Fibroblast of pulmonary artery (primary cell): ENCODE results near the gene C1orf174.

Experiments
- DNase-seq: peaks from one replicate; pipeline ENCODE4 v3.0.0-alpha.2; 2010; ENCODE audit warnings: low read depth
- H3K4me3 ChIP-seq: replicated peaks from 2 replicates; pipeline ENCODE4 v1.5.1; 2011; ENCODE audit warnings: low read depth, mild to moderate bottlenecking, control low read depth, low read length, moderate library complexity
- CTCF ChIP-seq: IDR thresholded peaks from 2 replicates; pipeline ENCODE4 v1.5.1; 2011; ENCODE audit warnings: mild to moderate bottlenecking, control low read depth, low read length, inconsistent platforms; ENCODE audit errors: missing control alignments

Gene C1orf174

DNA sequence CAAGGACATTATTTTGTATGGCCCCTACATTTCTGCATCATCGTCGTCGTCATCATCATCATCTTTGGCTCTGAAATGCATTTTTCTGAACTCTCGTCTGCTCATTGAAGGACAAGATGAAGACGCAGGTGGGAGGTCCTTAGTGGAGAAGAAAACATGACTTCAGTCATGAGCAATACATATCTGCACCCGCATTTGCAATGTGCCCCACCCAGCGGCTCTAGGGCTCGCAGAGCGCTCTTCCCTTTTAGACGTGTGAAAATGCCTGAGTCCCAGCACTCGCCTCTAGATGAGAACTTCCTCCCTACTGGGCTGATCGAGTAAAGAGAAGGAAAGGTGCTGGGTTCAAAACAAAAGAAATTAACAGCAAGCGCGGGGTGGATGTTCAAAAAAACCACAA, 10.1 kb downstream of the C1orf174 start:
- DNase-seq: no peak
- H3K4me3 ChIP-seq: no peak overlapping the region
- TF ChIP-seq CTCF: no peak

GRCh38 chr1:3888301-3888700, 11.8 kb downstream of the C1orf174 start:
- no peak for TF ChIP-seq CTCF
- no peak for DNase-seq
- no peak overlapping the region for H3K4me3 ChIP-seq

GRCh38 chr1:3886691-3887090, 13.4 kb downstream of the C1orf174 start:
- no peak for TF ChIP-seq CTCF

DNA sequence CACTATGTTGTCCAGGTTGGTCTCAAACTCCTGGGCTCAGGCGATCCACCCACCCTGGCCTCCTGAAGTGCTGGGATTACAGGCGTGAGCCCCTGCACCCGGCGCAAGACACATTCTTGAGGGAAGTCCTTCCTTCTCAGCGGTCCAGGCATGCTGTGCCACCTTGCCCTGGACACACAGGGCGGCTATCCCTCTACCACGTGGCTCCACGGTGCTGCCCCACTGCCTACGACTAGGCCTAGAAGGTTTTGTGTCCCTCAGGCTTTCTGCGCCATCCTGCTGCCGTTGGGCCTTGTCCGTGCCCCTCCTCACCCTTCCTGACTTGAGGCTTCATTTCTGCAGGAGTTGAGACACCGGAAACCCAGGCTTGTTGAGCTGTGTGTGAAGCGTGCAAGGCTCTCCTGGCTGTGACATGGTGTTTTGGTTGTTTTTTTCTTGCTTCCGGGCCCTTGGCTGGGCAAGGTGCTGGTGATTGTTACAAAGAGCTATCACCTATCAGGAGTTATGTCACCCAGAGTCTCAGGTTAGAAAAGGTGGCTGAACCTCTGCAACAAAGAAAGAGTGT, 13.9 kb downstream of the C1orf174 start:
- TF ChIP-seq CTCF: no peak
- no peak overlapping the region for H3K4me3 ChIP-seq
- DNase-seq: no peak

More at GRCh38 chr1:3886691-3887090, 13.4 kb downstream of the C1orf174 start:
- no peak for DNase-seq
- H3K4me3 ChIP-seq: no peak overlapping the region

- H3K4me3 ChIP-seq: no peak overlapping the region
- no peak for TF ChIP-seq CTCF
- no peak for DNase-seq
Measured at GRCh38 chr1:3885611-3886010, 14.5 kb downstream of the C1orf174 start.

DNA sequence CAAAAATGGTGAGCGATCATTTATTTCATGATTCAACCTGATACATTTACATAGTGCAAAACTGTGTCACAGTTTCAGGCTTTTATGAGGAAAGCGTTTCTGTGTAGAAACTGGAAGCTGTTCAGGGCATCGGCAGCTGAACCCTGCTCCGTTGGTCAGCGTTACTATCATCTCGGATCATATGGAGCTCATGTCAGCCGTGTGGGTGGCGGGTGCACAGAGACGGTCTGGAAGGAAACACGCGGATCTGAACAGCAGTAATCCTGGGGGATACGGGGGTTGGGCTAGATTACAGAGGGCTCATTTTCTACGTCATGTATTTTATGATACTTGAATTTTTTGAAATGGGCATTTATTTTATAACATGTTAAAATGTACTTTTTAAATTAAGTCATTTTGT, 15.1 kb downstream of the C1orf174 start:
- no peak overlapping the region for H3K4me3 ChIP-seq
- no peak for TF ChIP-seq CTCF

DNA sequence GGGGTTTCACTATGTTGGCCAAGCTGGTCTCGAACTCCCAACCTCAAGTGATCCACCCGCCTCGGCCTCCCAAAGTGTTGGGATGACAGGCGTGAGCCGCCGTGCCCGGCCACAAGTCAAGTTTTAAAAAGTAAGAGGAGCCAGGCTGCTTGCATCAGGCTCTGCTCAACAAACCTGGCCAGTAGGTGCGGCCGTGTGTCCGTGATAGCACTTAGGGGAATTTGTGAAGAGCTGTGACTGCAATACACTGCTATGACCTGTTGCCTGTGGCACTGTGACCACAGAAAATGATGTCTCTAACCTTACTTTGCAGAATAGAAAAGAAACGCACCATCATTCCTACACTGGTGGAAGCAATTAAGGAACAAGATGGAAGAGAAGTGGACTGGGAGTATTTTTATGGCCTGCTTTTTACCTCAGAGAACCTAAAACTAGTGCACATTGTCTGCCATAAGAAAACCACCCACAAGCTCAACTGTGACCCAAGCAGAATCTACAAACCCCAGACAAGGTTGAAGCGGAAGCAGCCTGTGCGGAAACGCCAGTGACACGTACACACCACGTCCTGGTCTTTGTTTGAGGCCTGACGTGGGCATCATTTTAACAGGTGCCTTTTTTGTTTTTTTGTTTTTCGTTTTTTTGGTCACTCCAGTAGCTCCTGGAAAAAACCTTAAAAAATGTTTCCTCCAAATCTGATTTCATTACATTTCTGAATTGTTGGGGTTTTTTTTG, 16.7 kb downstream of the C1orf174 start:
- no peak for DNase-seq
- no peak overlapping the region for H3K4me3 ChIP-seq
- no peak for TF ChIP-seq CTCF

More for the DNA sequence above, 15.1 kb downstream of the C1orf174 start:
- DNase-seq: no peak
